Mucosa of rectum (tissue), 2 donors: ENCODE results near the gene DEDD2.

Source experiments
- H3K27ac ChIP-seq, 2 donors: one replicate each; pipeline ENCODE4 v1.7.0; 2013; ENCODE audit warnings: inconsistent platforms in 2 of 2, low read depth in 2 of 2, low read length in 2 of 2
- H3K27me3 ChIP-seq, 2 donors: one replicate each; pipeline ENCODE4 v1.7.0; 2013; ENCODE audit warnings: low read length in 2 of 2; ENCODE audit not compliant: control insufficient read depth in 2 of 2, insufficient read depth in 2 of 2
- H3K36me3 ChIP-seq, 2 donors: one replicate each; pipeline ENCODE4 v1.7.0; 2013; ENCODE audit warnings: low read length in 2 of 2; ENCODE audit not compliant: control insufficient read depth in 2 of 2, insufficient read depth in 2 of 2
- H3K4me1 ChIP-seq, 2 donors: one replicate each; pipeline ENCODE4 v1.7.0; 2013; ENCODE audit warnings: low read length in 2 of 2, mild to moderate bottlenecking in 1 of 2; ENCODE audit not compliant: control insufficient read depth in 2 of 2, insufficient read depth in 2 of 2
- H3K4me3 ChIP-seq, 2 donors: one replicate each; pipeline ENCODE4 v1.7.0; 2013; ENCODE audit warnings: low read length in 2 of 2
- H3K9ac ChIP-seq, 2 donors: one replicate each; pipeline ENCODE4 v1.7.0; 2013; ENCODE audit warnings: low read length in 2 of 2, low read depth in 1 of 2, mild to moderate bottlenecking in 1 of 2
- H3K9me3 ChIP-seq, 2 donors: one replicate each; pipeline ENCODE4 v1.7.0; 2013; ENCODE audit warnings: low read length in 2 of 2; ENCODE audit not compliant: control insufficient read depth in 2 of 2
- donor health status: healthy.
- donor health status: Normal muscosa, but diverticular disease.

DEDD2 gene

DNA sequence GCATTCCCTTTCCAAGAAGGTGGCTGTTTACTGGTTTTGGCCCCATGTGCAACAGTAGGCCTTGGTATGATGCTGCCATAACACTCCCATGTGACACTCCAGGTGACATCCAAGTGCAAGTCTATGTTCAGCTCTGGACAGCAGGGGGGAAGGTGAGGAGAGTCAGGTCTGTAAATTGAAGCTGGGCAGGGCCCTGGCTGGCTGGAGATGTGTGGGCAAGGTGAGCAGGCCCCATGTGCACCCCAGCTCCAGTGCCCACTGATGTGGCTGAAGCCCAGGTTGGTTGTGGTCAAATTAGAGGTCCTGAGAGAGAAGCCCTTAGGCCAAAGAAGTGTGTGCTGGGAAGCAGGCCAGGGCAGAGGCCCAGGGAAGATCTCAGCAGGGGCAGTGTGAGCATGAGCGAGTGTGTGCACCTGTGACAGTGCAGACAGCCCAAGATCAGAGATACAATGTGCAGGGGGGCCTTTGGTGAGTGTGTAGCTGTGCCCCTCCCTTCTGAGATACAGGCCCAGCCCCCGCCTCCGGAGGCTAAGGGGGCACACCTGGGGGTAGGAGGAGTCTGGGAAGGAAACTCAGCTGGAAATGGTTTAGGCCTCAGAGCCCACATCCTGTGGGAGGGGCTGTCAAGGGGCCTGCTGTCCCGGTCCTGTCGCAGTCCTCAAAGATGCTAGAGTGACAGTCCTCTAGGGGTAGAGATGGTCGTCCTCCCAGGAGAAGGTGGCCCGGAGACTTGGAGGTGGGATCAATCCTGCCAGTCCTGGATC, 18.6 kb downstream of the DEDD2 start:
- H3K27me3 ChIP-seq = no peaks in the 10 kb centered on the region
- peak overlapping the region; percentile 29 to 85 for H3K27ac ChIP-seq
- peaks cover 26 to 44% of the 10 kb centered on the region in 2 donors for H3K4me1 ChIP-seq
- H3K9ac ChIP-seq = peak overlapping the region in 1 of 2 donors; percentile 54
- no peaks in the 10 kb centered on the region for H3K9me3 ChIP-seq
- H3K4me3 ChIP-seq = no peak overlapping the region
- peaks cover 43 to 67% of the 10 kb centered on the region in 2 donors for H3K36me3 ChIP-seq

DNA sequence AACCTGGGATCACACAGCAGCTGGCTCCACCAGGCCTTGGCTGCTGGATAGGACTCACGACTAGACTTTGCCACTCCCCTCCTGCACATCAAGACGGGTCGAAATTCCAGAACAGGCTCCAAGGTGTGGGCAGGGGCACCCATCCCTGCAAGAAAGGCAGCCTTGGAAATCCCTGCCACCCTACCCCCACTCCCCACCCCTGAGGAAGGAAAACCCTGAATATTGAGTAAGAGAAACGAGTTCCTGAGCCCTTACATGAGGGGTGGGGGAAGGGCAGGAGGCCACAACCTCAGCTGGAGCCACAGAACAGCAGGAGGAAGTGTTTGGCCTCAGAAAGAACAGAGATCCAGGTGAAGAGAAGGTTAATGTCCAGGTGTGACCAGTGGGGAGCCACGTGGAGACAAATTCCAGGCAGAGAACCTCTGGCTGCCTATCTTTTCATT, 20.1 kb downstream of the DEDD2 start:
- Histone ChIP-seq H3K36me3 (peaks cover 33 to 54% of the 10 kb centered on the region in 2 donors), H3K9ac (no peak overlapping the region), H3K4me3 (no peak overlapping the region), H3K4me1 (peaks cover 35 to 43% of the 10 kb centered on the region in 2 donors), H3K9me3 (peaks cover 0 to 3% of the 10 kb centered on the region in 2 donors), H3K27me3 (no peaks in the 10 kb centered on the region), H3K27ac (peak overlapping the region; percentile 20 to 48)

DNA sequence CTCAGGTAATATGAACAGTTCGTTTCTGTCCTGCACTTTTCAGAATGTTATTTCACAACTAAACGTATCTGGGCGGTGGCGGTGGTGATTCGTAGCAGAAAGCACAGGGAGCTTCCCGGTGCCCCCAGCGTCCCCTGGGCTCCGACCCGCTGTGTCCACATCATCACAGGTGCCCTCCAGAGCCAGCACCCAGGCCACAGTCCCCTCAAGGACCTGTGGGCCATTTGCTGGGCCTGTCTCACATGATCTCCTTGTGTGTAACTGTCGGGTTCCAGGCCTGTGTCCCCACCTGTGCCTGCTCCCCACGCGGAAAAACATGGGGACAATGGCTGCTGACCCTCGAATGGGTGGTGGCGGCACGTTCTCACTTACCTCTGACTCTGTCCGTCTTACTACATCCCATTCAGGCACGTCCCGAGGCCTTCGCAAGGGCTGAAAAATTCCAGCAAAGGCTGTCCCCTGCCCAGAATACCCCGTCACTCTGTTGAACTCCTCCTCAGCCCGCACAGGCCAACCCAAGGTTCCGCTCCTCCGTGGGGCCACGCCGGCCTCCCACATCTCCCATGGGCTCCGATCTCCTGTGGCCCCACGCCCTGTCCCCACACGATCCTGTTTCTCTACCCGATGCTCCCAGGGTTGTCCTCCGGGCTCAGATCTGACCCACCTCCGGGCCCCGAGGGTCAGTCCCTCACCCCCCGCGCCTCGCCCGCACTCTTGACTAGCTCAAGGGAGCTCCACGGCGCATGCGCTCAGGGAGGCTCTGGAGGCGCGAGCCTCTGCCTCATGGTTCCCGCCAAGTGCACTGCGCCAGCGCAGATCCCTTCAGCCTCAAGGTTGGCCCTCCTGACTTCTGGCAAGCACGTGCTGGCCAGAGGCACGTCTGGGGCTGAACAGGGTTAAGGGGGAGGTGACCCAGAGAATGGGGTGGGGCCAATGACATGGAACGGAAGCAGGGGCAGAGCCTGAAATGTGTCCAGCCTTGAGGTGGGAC, 21.2 kb downstream of the DEDD2 start:
- Histone ChIP-seq H3K27ac (peak overlapping the region in 1 of 2 donors; percentile 48), H3K36me3 (peaks cover 25 to 43% of the 10 kb centered on the region in 2 donors), H3K9ac (no peak overlapping the region), H3K4me3 (no peak overlapping the region), H3K9me3 (peaks cover 0 to 3% of the 10 kb centered on the region in 2 donors), H3K27me3 (no peaks in the 10 kb centered on the region), H3K4me1 (peaks cover 43 to 50% of the 10 kb centered on the region in 2 donors)

DNA sequence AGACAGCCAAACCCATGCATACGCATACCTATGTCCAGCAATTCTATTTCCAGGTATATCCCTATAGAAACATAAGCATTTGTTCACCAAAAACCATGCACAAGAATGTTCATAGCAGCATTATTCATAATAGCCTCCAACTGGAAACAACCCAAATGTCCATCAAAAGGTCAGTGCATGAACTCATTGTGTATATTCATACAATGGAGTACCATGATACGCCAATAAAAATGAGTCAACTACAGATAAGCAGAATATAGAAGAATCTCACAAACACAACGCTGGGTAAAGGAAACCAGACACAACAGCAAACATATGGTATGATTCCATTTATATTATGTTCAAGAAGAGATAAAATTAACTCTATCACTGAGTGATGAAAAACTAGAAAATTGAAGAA, 23.8 kb downstream of the DEDD2 start:
- Histone ChIP-seq H3K27me3 (no peaks in the 10 kb centered on the region), H3K4me1 (peaks cover 36% of the 10 kb centered on the region in 2 donors), H3K36me3 (peaks cover 7 to 20% of the 10 kb centered on the region in 2 donors), H3K27ac (peak overlapping the region; percentile 62 to 90), H3K4me3 (peak overlapping the region; percentile 9 to 18), H3K9me3 (peaks cover 0 to 3% of the 10 kb centered on the region in 2 donors), H3K9ac (no peak overlapping the region)

DNA sequence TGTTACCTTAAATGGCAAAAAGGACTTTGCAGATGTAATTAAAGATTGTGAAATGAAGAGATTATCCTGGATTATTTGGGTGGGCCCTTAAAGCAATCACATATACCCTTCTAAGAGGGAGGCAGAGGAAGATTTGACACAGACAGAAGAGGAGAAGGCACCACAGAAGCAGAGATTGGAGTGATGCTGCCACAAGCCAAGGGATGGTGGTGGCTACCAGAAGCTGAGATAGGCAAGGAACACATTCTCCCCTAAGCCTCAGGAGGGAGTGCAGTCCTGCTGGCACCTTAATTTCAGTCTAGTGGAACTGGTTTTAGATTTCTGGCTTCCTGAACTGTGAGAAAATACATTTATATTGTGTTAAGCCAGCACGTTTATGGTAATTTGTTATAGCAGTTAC, 24.2 kb downstream of the DEDD2 start:
- peaks cover 0 to 3% of the 10 kb centered on the region in 2 donors for H3K9me3 ChIP-seq
- no peak overlapping the region for H3K9ac ChIP-seq
- peaks cover 32 to 34% of the 10 kb centered on the region in 2 donors for H3K4me1 ChIP-seq
- peaks cover 5 to 15% of the 10 kb centered on the region in 2 donors for H3K36me3 ChIP-seq
- H3K27me3 ChIP-seq = no peaks in the 10 kb centered on the region
- peak overlapping the region; percentile 62 to 90 for H3K27ac ChIP-seq
- H3K4me3 ChIP-seq = peak overlapping the region; percentile 9 to 18

DNA sequence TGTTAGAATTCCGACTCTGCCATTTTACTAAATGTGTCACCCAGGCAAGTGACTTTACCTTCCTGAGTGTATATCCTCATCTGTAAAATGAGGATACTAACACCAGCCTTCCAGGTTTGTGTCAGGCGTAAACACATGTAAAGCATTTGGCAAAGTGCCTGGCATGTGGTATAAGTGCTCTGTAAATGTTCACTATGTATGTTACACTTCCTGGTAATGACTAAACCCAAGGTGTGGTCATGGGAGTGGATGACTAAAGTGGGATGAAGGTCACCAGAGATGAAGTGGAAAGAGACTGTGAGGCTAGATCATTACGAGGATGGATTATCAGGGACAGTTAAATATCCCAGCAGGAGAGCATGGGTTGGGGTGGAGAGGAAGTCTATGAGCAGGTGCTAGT, 25.6 kb downstream of the DEDD2 start:
- Histone ChIP-seq H3K4me1 (peaks cover 21 to 24% of the 10 kb centered on the region in 2 donors), H3K4me3 (no peak overlapping the region), H3K9ac (peak overlapping the region; percentile 26 to 63), H3K36me3 (peaks cover 0 to 4% of the 10 kb centered on the region in 2 donors), H3K9me3 (peaks cover 0 to 3% of the 10 kb centered on the region in 2 donors), H3K27me3 (no peaks in the 10 kb centered on the region), H3K27ac (peak overlapping the region; percentile 90 to 95)

DNA sequence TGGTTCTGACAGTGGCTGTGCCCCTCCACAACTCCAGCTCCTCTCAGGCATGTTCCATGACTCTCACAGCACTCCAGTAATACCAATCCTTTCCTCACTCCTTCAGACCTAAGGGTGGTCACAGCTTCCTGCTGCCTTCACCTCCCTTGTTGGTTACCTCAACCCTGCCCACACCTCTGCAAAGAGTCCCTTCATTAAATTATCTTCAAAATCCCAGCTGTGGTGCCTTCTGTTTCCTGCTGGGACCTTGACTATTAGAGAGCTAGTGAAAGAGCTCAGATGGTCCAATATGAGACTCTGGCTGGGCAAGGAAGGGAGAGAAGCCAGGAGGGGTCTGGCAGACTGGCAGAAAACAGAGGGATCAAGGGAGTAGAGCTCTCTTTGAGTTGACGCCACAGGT, 26.1 kb downstream of the DEDD2 start:
- Histone ChIP-seq H3K27ac (peak overlapping the region; percentile 90 to 95), H3K4me1 (peaks cover 17 to 24% of the 10 kb centered on the region in 2 donors), H3K36me3 (peaks cover 0 to 4% of the 10 kb centered on the region in 2 donors), H3K4me3 (no peak overlapping the region), H3K9ac (peak overlapping the region; percentile 26 to 63), H3K27me3 (no peaks in the 10 kb centered on the region), H3K9me3 (peaks cover 0 to 3% of the 10 kb centered on the region in 2 donors)

DNA sequence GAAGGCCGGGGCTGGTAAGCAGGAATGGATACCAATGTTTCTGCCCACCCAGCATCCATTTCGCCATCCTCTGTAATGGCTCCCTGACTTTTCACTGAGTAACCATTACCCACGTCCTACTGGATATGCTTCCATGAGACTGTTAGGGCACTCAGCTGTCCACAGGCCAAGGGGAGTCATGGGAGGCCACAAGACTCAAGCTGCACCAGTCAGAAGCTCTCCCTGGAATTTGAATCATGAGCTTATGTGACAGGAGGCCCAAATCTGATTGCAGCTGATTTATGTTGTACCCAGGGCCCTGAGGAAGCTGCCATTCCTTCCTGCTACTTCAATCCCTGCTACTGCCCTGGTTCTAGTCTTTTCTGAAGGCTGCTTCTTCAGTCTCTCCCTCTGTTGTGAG, 28.3 kb downstream of the DEDD2 start:
- H3K27me3 ChIP-seq = no peaks in the 10 kb centered on the region
- no peak overlapping the region for H3K4me3 ChIP-seq
- H3K36me3 ChIP-seq = no peaks in the 10 kb centered on the region
- H3K9me3 ChIP-seq = peaks cover 0 to 3% of the 10 kb centered on the region in 2 donors
- no peak overlapping the region for H3K9ac ChIP-seq
- H3K4me1 ChIP-seq = peaks cover 21 to 33% of the 10 kb centered on the region in 2 donors
- H3K27ac ChIP-seq = no peak overlapping the region

DNA sequence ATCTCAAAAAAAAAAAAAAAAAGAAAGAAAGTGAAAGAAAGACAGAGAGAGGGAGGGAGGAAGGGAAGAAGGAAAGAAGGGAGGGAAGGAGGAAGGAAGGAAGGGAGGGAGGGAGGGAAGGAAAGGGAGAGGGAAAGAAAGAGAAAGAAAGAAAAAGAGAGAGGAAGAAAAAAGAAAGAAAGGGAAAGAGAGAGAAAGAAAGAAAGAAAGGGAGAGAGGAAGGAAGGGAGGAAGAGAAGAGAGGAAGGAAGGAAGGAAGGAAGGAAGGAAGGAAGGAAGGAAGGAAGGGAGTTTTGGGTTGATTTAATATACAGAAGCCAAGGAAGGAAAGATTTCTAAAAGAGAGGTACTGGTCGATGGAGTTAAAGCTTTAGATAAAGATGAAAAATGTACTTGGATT, 28.8 kb downstream of the DEDD2 start:
- H3K27ac ChIP-seq = no peak overlapping the region
- H3K4me1 ChIP-seq = peaks cover 22 to 34% of the 10 kb centered on the region in 2 donors
- H3K9me3 ChIP-seq = peaks cover 0 to 3% of the 10 kb centered on the region in 2 donors
- H3K9ac ChIP-seq = no peak overlapping the region
- no peaks in the 10 kb centered on the region for H3K27me3 ChIP-seq
- H3K36me3 ChIP-seq = no peaks in the 10 kb centered on the region
- H3K4me3 ChIP-seq = no peak overlapping the region
